H54 (cell line): Measurements from ENCODE around the gene LSAMP.

ENCODE experiments used
- DNase-seq: peaks from one replicate; pipeline ENCODE4 v3.0.0; 2011; ENCODE audit warnings: low spot score, mixed read lengths; ENCODE audit not compliant: insufficient read length
- FAIRE-seq: peaks from 3 replicates; lab custom pipeline; 2011; peaks lifted over from hg19 to GRCh38; lab: Jason Lieb, UNC
- POLR2A ChIP-seq: IDR thresholded peaks from 2 replicates; pipeline ENCODE4 v1.6.1; 2011; ENCODE audit warnings: low read depth, mild to moderate bottlenecking, low read length

LSAMP gene

DNA sequence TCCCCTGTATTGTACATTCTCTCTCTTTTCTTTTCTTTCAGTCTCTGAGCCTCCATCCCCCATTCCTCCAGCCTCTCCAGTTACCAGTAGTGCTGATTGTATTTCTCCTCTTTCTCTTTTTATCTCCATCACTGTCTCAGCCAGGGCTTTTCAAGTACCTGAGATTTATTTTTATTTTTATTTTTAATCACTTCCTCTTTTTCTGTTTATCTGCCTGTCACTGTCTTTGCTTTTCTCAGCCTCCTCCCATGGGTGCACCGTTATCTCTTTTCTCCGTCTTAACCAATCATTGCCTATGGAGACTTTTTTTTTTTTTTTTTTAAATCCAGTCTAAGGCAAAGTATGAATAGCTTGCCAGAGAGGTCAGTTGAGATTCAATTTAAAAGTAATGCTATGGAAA lies 462.7 kb downstream of the LSAMP start:
- DNase-seq (no peak), FAIRE-seq (no peak)
- no peak for TF ChIP-seq POLR2A

DNA sequence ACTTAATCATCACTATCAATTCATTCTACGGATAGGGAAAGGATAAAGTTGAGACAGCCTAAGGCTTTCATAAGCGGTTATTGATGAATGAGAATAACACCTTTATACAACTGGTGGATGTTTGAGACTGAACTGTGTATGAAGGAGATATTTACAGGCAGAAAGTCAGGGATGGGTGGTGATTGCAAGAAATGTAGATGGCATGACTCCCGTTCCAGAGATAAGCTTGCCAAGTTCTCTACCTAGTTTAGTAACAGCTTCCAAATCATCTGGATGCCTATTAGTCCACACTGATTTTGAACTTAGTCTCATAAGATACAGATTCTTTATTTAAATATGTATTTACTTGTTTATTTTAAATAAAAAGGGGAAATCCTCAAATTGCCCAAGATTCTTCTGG lies 463.2 kb downstream of the LSAMP start:
- TF ChIP-seq POLR2A, result no peak
- no peak for FAIRE-seq
- no peak for DNase-seq

DNA sequence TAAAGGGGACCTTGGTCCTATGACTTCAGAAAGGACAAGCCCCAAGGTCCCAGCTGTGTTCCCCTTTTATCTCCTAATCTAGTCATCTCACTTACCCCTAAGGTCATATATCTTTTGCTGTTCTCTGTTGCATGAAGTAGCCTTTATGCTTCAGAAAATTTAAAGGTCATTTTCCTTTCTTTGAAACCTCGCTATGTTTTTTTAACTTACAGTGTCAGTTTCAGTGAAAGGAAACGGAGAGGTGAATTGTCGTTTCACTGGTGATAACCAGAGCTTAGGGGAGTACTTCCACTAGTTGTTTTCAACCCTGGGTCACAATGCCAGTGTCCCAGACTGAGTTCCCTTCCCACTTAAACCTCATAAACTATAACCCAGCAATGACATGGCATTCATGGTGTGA lies 464.6 kb downstream of the LSAMP start:
- no peak for DNase-seq
- no peak for FAIRE-seq
- no peak for TF ChIP-seq POLR2A

GRCh38 chr3:115977866-115978265 lies 467.4 kb downstream of the LSAMP start:
- TF ChIP-seq POLR2A, result no peak
- FAIRE-seq, result no peak
- no peak for DNase-seq

DNA sequence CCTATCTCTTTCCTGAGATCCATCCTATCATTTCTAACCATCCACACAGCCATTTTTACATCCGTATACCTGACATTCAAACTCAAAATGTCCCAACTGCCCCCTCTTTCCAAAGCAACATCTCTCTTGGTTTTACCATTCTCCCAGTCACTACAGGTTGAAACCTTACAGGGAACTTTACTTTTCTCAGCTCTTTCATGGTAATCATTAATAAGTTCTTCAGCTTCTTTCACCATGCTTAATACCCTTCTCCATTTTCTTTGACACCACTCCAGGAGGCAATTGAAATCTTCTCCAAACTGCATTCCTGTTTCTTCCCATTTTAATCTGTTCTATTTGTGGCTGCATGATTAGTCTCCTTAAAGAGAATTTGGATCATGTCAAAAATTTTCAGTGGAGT lies 469.5 kb downstream of the LSAMP start:
- DNase-seq, result no peak
- TF ChIP-seq POLR2A, result no peak
- no peak for FAIRE-seq

DNA sequence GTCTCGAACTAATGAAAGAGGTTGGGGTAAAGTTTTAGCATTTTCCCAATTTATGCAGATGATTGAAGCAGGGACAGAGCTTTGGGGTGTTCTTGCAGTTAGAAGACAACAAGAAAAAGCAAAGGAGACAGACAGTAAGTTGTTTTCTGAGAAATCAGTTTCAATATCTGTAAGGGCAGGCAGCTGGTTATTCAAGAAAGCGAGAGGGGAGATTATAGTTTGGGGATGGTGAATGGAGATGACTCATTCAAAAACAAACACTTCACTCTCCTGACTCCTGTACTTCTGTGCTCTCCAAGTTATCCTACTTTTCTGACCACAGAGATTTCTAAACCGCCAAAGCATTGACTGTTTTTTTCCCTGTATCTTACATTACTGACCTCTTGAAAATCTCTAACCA lies 469.9 kb downstream of the LSAMP start:
- TF ChIP-seq POLR2A, result no peak
- DNase-seq (peak; percentile 28), FAIRE-seq (peak; percentile 95)

GRCh38 chr3:115974940-115975339 lies 470.3 kb downstream of the LSAMP start:
- no peak for TF ChIP-seq POLR2A
- DNase-seq, result no peak
- FAIRE-seq, result no peak

DNA sequence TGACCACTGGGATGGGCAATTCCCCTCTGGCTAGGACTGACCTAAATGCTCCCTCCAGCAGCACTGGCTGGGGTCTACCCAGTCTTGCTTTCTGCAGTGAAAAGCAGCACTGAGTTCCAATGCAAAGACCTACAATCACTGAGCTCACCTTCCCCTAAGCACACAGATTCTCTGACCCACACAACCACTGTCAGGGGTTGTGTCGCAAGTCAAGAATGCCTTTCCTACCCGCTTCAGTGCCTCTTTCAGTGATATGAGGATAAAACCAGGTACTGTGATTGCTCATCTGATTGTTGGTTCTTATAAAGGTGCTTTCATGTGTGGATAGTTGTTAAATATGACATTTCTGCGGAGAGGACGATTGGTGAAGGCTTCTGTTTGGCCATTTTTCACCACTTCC lies 476.4 kb downstream of the LSAMP start:
- no peak for TF ChIP-seq POLR2A
- DNase-seq (no peak), FAIRE-seq (no peak)

DNA sequence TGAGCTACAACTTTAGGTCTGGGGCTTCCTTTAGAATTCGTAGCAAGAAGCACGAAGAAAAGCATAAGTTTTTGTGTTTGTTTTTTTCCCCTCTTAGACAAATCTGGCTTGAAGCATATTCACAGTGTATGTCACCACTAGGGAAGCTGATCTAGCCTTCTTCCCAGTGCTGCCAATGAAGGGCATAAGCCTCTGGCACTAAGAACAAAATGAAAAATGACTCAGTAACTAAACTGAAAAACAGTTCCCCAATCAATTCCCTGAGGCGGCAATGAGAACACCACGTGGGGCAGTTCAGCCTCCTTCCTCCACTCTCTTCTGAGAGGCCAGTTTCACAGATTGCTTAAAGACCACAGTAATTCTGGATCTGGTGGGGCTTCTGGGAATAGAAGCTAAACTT lies 483.9 kb downstream of the LSAMP start:
- no peak for FAIRE-seq
- TF ChIP-seq POLR2A, result no peak
- DNase-seq, result no peak

GRCh38 chr3:115960799-115961198 lies 484.5 kb downstream of the LSAMP start:
- DNase-seq (no peak), FAIRE-seq (no peak)
- TF ChIP-seq POLR2A, result no peak

- TF ChIP-seq POLR2A, result no peak
- FAIRE-seq (no peak), DNase-seq (no peak)
Observed at GRCh38 chr3:115958526-115958925, 486.8 kb downstream of the LSAMP start.

GRCh38 chr3:115947325-115947724 lies 498.0 kb downstream of the LSAMP start:
- FAIRE-seq (no peak), DNase-seq (no peak)

DNA sequence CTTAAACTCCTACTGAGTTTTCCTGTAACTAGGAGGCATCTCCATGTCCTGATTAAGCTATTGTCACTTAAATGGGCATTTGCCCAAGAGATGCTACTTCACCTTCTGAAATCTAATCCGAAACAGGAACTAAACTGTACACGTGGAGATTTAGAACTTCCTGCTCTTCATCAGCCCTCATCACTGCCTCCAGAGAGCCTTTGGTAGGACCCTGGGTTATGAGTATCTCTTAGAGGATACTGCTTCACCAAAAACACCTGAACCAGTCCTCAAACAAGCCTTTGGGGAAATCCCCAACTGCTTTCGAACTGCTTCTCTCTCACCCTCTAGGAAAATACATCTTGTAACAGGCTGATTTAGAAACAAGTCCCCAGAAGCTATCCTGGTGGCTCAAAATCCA lies 501.7 kb downstream of the LSAMP start:
- DNase-seq (no peak), FAIRE-seq (no peak)
- no peak for TF ChIP-seq POLR2A

More at GRCh38 chr3:115947325-115947724, 498.0 kb downstream of the LSAMP start:
- TF ChIP-seq POLR2A, result no peak

- no peak for FAIRE-seq
- no peak for DNase-seq
- no peak for TF ChIP-seq POLR2A
Observed at GRCh38 chr3:115937054-115937453, 508.2 kb downstream of the LSAMP start.

- DNase-seq, result no peak
- FAIRE-seq, result no peak
- no peak for TF ChIP-seq POLR2A
Observed at GRCh38 chr3:115932807-115933206, 512.5 kb downstream of the LSAMP start.

- FAIRE-seq, result no peak
Observed at GRCh38 chr3:115931581-115931980, 513.7 kb downstream of the LSAMP start.

More at GRCh38 chr3:115931581-115931980, 513.7 kb downstream of the LSAMP start:
- no peak for DNase-seq
- TF ChIP-seq POLR2A, result no peak
